Smooth muscle cell of the umbilical artery (primary cell): ENCODE results near the gene NUDT11. TPM values are rescaled to one million over a fixed set of nuclear protein-coding genes. Genes with fewer than 3 reads are reported as not detected.

Experiments
- total RNA-seq: library from RNA; depleted of rRNA; stranded (reverse); fragments of >200 nt; gene quantifications from 2 replicates; pipeline ENCODE4 v1.2.3, GENCODE V29; 2014

Gene NUDT11
- total RNA-seq: 8.0 and 10.7 TPM in 2 replicates

GRCh38 chrX:51496501-51497291 is at the start of gene NUDT11:
Gene NUDT11, minus strand, starts transcription at chrX:51496592. Its CDS starts 148 bp downstream, at chrX:51496444.

Other genes starting within 250 kb of the NUDT11 start
- 2.1 and 5.2 TPM in 2 replicates for gene NUDT10, start 163.8 kb downstream of the NUDT11 start, total RNA-seq
- not detected in 2 replicates for gene CENPVL3, start 122.3 kb upstream of the NUDT11 start, total RNA-seq
- gene CENPVL2, start 186.2 kb upstream of the NUDT11 start, total RNA-seq: not detected in 2 replicates
- gene CENPVL1, start 213.9 kb upstream of the NUDT11 start, total RNA-seq: not detected in 2 replicates
- 4.8 and 8.4 TPM in 2 replicates for gene GSPT2, start 246.8 kb upstream of the NUDT11 start, total RNA-seq